Endodermal cell (in vitro differentiated cells): ENCODE data around the gene MINDY4. TPM values are rescaled to one million over a fixed set of nuclear protein-coding genes. Genes with fewer than 3 reads are reported as not detected.

ENCODE experiments used
- DNase-seq: peaks from one replicate; pipeline ENCODE4 v3.0.0-alpha.2; 2017
- H3K27ac ChIP-seq: 2 replicates; pipeline ENCODE4 v1.5.1; 2013; ENCODE audit warnings: mild to moderate bottlenecking, low read depth, low read length, moderate library complexity
- H3K27me3 ChIP-seq: 2 replicates; pipeline ENCODE4 v1.6.1; 2013; ENCODE audit warnings: mild to moderate bottlenecking, low read length, moderate library complexity; ENCODE audit not compliant: insufficient read depth, control insufficient read depth, poor library complexity, severe bottlenecking
- H3K36me3 ChIP-seq: 2 replicates; pipeline ENCODE4 v1.7.0; 2013; ENCODE audit warnings: mild to moderate bottlenecking, low read length, moderate library complexity; ENCODE audit not compliant: control insufficient read depth, insufficient read depth
- H3K4me1 ChIP-seq: one replicate; pipeline ENCODE4 v1.7.0; 2013; ENCODE audit warnings: low read length; ENCODE audit not compliant: control insufficient read depth, insufficient read depth
- H3K4me3 ChIP-seq: 2 replicates; pipeline ENCODE4 v1.5.1; 2013; ENCODE audit warnings: mild to moderate bottlenecking, low read length, moderate library complexity
- H3K9ac ChIP-seq: 2 replicates; pipeline ENCODE4 v1.6.1; 2013; ENCODE audit warnings: mild to moderate bottlenecking, low read length, moderate library complexity; ENCODE audit not compliant: poor library complexity, severe bottlenecking; ENCODE audit errors: extremely low read depth
- H3K9me3 ChIP-seq: 2 replicates; pipeline ENCODE4 v1.6.1; 2013; ENCODE audit warnings: mild to moderate bottlenecking, low read length, moderate library complexity; ENCODE audit not compliant: control insufficient read depth
- H3K27ac Mint-ChIP-seq: 2 replicates; pipeline ENCODE4 v1.8.0; 2020; ENCODE audit warnings: mixed read lengths
- H3K27me3 Mint-ChIP-seq: 2 replicates; pipeline ENCODE4 v1.8.0; 2021; ENCODE audit warnings: mild to moderate bottlenecking, mixed read lengths; ENCODE audit not compliant: insufficient read depth
- H3K36me3 Mint-ChIP-seq: 2 replicates; pipeline ENCODE4 v1.8.0; 2020; ENCODE audit warnings: low read depth, mixed read lengths
- H3K4me1 Mint-ChIP-seq: 2 replicates; pipeline ENCODE4 v1.8.0; 2020; ENCODE audit warnings: mixed read lengths
- H3K4me3 Mint-ChIP-seq: 2 replicates; pipeline ENCODE4 v1.8.0; 2020; ENCODE audit warnings: mild to moderate bottlenecking, moderate library complexity, mixed read lengths
- H3K9me3 Mint-ChIP-seq: 2 replicates; pipeline ENCODE4 v1.8.0; 2020; ENCODE audit warnings: mild to moderate bottlenecking, mixed read lengths
- CTCF ChIP-seq: fragments of 200-600 bp; sonication (generic); conservative IDR thresholded peaks from 2 replicates; pipeline ENCODE4 v1.5.0; 2021; ENCODE audit warnings: antibody characterized with exemption, mild to moderate bottlenecking
- WGBS, 2 experiments: methylation state at CpG; one replicate each; pipeline versions ENCODE4 v1.1.5 to v1.1.7; 2013; ENCODE audit warnings: missing lambda C conversion rate in 2 of 2, mixed read lengths in 1 of 2; ENCODE audit not compliant: insufficient coverage in 1 of 2, insufficient read length in 1 of 2; 5-methylcytosine and 5-hydroxymethylcytosine counted together
- total RNA-seq, 2 donors: library from RNA; stranded (reverse); fragmentation: NEBNext Ultra II Directional in 1 of 2; extraction: Animal tissue kit (Norgen Biotek cat#: 25700) in 1 of 2; gene quantifications; 2 replicates in 1 of 2; 3 replicates in 1 of 2; pipeline ENCODE4 v1.2.1, GENCODE V29; 2021

Gene MINDY4
- total RNA-seq, 2 donors from 2014 or later, result 7.2 to 8.1 TPM

- no peak overlapping the region for H3K4me3 ChIP-seq
- H3K9ac ChIP-seq, result no peak overlapping the region
- no peaks in the 10 kb centered on the region for H3K27me3 ChIP-seq
- Mint-ChIP-seq H3K4me3 (no peak overlapping the region), H3K27ac (no peak overlapping the region), H3K36me3 (no peaks in the 10 kb centered on the region), H3K27me3 (peaks cover 8% of the 10 kb centered on the region), H3K9me3 (peaks cover 7% of the 10 kb centered on the region), H3K4me1 (peaks cover 7% of the 10 kb centered on the region)
- no peak for DNase-seq
- H3K9me3 ChIP-seq, result no peaks in the 10 kb centered on the region
- no peak for TF ChIP-seq CTCF
- 91 to 92% methylated on average over 4 of the region's 4 CpGs for WGBS, 2 experiments
- H3K36me3 ChIP-seq, result no peaks in the 10 kb centered on the region
- no peaks in the 10 kb centered on the region for H3K4me1 ChIP-seq
- no peak overlapping the region for H3K27ac ChIP-seq
Observed at GRCh38 chr7:30730996-30731395, 40.2 kb upstream of the MINDY4 start.

DNA sequence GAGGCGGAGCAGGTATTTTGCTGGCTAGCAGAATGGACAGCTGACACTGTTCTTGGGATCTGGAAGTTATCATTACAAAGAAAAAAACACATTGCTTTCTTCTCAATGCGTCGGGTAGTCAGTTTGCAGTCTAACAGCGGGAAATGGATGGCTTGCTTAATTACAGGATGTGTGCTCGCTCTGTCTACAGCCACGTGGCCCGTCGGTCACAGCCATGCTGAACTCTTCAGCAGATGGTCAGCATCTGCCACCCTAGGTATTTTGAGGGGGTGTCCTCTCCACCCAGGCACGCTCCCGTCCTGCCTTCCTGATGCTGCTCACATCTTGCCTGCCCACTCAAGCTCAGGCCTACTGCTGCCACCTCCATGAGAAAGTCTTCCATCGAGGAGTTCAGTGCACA, 39.6 kb upstream of the MINDY4 start:
- H3K27me3 ChIP-seq, result no peaks in the 10 kb centered on the region
- Mint-ChIP-seq H3K4me3 (no peak overlapping the region), H3K27me3 (peaks cover 8% of the 10 kb centered on the region), H3K27ac (no peak overlapping the region), H3K36me3 (no peaks in the 10 kb centered on the region), H3K4me1 (peaks cover 7% of the 10 kb centered on the region), H3K9me3 (peaks cover 7% of the 10 kb centered on the region)
- H3K4me1 ChIP-seq, result no peaks in the 10 kb centered on the region
- no peak overlapping the region for H3K9ac ChIP-seq
- H3K36me3 ChIP-seq, result no peaks in the 10 kb centered on the region
- 82 to 86% methylated on average over 10 to 11 of the region's 11 CpGs for whole genome bisulfite sequencing, 2 experiments
- no peak for TF ChIP-seq CTCF
- H3K4me3 ChIP-seq, result no peak overlapping the region
- no peak for DNase-seq
- H3K9me3 ChIP-seq, result no peaks in the 10 kb centered on the region
- H3K27ac ChIP-seq, result no peak overlapping the region

DNA sequence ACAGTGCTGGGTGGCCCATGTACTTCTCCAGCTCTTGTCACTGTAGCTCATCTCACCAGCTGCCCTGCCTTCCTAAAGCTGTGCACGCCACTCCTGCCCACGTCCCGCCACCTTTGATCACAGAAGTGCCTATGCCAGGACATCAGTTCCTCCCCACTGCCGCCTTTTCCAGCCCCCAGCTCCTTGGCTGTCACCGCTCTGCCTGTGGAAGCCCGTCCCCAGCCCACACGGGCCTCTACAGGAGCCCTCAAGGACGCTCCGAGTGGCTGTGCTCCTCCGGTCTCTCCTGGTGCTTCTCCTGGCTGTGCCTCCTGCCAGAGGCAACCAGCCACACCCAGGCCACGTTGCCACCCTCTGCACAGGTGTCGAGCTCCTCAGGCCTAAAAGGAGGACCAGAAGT, 38.6 kb upstream of the MINDY4 start:
- Histone ChIP-seq H3K9ac (no peak overlapping the region), H3K4me3 (no peak overlapping the region), H3K4me1 (no peaks in the 10 kb centered on the region), H3K27ac (no peak overlapping the region), H3K36me3 (no peaks in the 10 kb centered on the region), H3K27me3 (no peaks in the 10 kb centered on the region), H3K9me3 (no peaks in the 10 kb centered on the region)
- Mint-ChIP-seq H3K9me3 (peaks cover 7% of the 10 kb centered on the region), H3K36me3 (no peaks in the 10 kb centered on the region), H3K27me3 (peaks cover 11% of the 10 kb centered on the region), H3K4me3 (no peak overlapping the region), H3K27ac (peak overlapping the region; percentile 44), H3K4me1 (no peaks in the 10 kb centered on the region)
- no peak for TF ChIP-seq CTCF
- DNase-seq, result no peak
- 84 to 95% methylated on average over 4 to 12 of the region's 12 CpGs for WGBS, 2 experiments
